ENCODE measurements around the gene APP.
"Not testable (repeated sequence)": the region's sequence is repeated elsewhere in the genome, so short reads cannot be mapped to it uniquely, and the experiment has no call there.

The APP gene

DNA sequence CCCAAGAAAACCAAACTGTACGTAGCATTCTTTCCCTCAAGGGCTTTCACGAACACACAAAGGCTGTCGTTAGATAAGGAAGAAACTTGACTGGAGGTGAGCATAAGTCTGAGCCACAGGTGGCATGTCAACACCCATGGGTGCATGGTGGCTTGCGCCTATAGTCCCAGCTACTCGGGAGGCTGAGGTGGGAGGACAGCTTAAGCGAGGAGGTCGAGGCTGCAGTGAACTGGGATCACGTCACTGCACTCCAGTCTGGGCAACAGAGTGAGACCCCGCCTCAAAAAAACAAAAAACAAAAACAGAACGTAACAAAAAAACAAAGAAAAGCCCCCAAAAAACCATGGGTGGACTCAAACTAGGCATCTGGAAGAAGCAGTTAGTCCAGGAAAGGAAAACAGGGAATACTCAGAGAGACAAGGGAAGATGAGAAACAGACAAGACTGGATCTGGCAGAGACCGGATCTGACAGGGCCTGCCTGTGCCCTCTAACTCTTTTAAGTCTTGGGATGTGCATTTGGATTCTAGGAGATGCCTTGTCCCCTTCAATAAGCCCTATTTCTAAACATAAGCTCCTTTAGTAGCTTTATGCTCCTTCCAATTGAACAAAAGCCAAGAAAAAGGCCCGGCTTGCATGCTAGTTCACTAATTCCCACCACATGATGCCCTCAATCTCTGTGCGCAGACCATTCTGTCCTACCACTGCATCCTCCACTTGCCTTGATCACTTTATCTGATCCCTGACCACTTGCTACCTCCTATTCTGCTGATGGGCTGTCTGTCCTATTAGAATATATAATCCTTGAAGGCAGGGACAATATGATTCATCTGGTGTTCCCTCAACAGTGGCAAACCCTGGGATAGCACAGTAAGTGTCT lies 73.8 kb downstream of the APP start:
- DNase-seq: no peak

DNA sequence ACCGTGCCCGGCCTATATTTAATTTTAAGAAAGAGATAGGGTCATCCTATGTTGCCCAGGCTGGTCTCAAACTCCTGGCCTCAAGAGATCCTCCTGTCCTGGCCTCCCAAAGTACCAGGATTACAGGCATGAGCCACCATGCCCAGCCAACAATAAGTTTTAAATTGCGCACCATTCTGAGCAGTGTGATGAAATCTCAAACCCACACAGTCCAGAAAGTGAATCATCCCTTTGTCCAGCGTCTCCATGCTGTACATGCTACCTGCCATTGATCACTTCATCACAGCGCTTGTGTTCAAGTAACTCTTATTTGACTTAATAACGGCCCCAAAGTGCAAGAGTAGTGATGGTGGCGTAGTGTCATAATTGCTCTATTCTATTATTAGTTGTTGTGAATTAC lies 75.4 kb downstream of the APP start:
- no peak for DNase-seq

DNA sequence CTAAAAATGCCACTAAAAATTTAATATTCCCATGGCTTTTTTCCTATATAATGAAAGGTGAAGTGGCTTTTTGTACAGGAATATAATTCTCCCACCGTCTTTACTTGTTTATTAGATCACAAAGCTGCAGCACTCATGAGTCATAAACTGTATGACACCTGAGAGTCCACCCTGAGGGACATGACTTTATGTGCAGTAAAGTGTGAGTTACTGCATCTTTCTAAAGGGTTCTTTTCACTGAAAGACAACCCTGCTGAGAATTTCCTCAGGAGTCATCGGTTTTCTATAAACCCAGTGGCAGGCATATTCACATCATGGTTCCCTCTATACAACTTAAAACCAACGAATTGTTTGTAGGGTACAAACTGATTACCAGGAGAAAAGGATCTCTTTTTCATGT lies 77.4 kb downstream of the APP start:
- DNase-seq: no peak

DNA sequence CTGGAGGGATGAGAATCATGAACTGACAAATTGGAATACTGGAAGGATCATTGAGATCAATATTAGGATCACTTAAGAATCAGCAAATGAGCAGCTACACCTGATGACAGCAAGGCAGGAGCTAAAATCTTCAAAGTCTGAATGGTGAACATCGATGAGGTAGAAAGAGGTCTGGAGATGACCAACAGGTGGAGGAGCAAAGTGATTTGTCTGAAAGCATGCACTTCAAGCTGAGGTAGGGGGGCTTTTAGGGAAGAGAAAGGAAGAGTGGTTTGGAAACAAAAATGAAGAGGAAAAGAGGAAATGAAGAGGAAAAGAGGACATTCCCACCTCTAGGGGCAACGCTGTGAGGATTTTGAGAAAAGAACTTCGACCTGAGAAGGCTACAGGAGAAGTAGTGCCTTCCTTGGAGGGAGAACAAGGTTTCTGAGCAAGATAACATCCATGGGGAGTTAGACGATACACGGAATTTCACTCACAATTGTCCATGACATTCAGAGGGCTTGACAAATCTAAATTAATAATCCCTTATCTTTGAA lies 79.0 kb downstream of the APP start:
- DNase-seq: no peak

DNA sequence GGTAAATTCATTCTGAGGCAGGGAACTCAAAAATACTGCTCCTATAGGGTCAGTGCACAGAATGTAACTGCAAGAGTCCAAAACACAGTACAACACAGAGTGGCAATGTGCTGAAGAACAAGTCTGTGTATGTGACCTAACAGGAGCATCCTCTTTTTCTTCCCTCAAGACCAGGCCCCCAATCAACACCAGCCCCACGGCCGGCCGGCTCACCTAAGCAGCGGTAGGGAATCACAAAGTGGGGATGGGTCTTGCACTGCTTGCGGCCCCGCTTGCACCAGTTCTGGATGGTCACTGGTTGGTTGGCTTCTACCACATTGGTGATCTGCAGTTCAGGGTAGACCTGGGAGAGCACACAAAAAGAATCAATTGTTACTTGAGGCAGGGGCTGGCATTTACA lies 80.8 kb downstream of the APP start:
- no peak for DNase-seq

DNA sequence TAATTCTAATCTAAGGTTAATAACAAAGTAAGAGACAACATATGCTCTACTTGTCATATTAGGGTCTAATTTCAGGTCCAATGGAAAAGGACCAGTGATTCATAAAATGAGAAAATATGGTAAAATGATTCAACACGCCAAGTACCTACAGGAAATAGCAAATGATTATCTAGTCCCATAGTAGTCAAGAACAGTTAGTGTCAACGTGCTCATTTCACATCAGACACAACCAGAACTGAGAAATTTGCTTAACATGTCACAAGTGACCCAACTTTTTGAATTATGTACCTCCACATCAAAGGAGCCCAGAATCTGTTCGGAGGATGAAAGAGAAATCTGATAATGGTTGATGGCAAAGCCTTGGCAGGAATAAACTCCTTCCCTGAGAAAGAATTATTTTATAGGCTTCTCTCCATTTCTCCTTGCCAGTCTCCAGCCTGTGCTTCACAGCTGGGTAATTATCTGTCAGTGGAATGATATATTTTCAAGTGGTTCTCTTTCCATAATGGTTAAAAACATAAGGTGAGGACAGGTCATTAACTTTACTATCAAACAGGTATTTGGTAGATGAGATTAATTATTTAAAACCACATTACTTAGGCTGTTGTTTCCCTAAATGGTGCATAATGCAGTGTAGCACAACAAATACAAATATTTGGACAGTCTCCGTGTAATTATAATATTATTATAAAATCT lies 83.2 kb downstream of the APP start:
- no peak for DNase-seq

DNA sequence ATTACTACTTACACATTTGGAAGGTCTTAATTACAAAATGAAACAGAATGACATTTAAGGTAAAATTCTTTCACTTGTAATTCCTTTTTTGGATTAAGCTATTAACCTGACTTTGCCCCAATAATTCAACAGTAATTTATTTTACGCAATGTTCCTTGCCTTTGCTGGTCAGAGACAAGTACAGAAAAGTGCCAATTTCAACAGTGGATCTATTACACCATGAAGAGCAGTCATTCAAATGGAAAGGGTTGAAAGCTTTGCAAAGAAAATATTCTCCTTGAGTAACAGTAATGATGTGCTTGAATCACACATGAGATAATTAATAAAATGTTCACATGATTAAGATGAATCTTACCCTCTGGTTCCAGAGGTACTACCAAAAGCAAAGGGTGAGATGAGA lies 84.7 kb downstream of the APP start:
- DNase-seq: no peak

DNA sequence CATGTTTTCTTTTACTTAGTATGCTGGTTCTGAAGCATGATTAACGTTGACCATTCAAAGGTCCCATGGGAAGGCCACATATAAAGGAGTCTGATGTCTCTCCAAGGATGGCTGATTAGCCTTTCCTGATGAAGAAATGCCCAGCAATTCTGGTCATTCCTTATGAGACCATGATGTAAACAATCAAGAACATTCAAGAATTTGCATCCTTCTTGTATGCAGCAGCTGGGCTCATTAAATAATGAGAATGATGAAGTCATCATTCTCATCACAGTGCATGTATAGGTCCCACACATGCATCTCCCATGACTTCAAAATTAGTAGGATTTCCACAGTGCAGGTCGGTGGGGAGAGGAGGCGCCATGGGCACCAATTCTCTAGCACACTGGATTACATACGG lies 85.4 kb downstream of the APP start:
- DNase-seq: no peak

DNA sequence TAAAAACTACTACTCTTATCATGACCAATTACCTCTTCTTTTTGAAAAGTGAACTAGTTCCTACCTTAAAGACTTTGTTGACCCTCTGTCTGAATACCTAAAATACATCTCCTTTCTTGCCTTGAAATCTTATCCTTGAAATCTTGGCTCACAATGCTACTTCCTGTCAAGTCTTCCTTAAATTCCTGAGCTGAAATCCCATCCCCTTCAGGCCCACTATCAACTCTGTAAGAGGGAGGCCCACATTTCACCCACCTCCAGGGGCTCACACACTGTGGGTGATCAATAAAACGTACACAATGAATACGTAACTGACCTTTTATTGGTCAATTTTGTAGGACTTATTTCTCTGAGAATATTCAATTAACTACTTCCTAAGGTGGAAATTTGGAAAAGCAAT lies 88.0 kb downstream of the APP start:
- no peak for DNase-seq

DNA sequence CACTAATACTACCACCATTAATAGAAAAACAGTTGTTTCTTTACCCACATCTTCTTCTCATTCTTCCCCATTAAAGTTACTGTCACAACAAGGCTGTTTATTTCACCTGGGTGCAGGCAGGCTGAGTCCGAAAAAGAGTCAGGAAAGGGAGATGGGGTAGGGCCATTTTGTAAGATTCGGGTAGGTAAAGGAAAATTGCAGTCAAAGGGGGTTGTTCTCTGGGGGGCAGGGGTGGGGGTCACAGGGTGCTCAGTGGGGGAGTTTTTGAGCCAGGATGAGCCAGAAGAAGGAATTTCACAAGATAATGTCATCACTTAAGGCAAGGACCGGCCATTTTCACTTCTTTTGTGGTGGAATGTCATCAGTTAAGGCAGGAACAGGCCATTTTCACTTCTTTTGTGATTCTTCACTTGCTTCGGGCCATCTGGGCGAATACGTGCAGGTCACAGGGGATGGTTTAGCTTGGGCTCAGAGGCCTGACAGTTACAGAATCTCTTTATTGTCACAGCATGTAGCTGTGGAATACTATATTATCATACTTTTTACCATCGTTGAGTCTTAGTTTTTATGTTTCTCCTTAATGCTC lies 89.3 kb downstream of the APP start:
- DNase-seq: not testable (repeated sequence)

DNA sequence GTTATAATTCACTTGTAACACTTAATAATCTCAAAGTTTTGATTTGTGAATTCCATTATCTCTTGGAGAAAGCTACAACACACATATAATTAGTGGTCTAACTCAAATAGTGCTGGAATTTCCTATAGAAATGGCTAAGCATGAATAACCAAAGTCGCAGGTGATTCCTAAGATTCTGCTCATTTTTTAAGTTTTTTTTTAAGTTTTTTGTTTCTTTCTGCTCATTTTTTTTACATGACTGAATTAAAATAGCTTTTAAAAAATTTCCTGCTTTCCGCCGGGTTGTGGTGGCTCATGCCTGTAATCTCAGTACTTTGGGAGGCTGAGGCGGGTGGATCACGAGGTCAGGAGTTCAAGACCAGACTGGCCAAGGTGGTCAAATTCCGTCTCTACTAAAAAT lies 90.4 kb downstream of the APP start:
- DNase-seq: no peak

DNA sequence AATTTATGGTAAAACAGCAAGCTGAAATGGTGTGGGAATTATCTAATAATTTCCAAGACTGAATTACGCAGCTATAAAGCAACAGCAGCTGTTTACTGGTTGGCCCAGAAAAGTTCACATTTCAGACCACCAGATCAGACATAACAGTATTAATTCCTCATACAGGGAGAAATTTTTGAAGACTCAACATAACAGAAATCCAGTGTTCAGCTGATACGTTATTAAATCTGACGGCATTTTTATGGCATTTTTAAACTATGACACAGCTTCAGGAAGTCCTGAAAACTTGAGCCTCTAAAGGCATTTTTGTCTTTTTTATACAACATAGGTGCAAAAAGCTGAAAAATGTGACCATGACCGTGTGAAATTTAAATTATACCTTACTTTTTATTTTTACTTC lies 91.2 kb downstream of the APP start:
- no peak for DNase-seq

DNA sequence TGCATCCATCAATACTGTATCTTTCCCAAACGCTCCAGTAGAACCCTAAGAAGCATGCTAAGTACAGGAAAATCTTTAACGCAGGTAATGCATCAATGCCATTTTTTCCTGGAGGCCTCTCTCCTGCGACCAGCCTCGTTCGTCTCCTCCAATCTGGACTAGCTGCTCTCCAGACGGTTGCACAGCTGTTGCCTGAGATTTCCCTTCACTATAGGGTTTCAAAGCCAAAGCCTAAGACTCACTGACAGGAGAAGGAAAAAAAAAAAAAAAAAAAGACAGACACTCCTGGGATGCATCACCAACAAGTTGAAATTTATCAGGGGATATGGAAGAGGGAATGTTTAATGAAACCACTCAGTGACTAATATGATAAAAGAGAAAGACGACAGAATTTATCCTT lies 93.0 kb downstream of the APP start:
- no peak for DNase-seq

DNA sequence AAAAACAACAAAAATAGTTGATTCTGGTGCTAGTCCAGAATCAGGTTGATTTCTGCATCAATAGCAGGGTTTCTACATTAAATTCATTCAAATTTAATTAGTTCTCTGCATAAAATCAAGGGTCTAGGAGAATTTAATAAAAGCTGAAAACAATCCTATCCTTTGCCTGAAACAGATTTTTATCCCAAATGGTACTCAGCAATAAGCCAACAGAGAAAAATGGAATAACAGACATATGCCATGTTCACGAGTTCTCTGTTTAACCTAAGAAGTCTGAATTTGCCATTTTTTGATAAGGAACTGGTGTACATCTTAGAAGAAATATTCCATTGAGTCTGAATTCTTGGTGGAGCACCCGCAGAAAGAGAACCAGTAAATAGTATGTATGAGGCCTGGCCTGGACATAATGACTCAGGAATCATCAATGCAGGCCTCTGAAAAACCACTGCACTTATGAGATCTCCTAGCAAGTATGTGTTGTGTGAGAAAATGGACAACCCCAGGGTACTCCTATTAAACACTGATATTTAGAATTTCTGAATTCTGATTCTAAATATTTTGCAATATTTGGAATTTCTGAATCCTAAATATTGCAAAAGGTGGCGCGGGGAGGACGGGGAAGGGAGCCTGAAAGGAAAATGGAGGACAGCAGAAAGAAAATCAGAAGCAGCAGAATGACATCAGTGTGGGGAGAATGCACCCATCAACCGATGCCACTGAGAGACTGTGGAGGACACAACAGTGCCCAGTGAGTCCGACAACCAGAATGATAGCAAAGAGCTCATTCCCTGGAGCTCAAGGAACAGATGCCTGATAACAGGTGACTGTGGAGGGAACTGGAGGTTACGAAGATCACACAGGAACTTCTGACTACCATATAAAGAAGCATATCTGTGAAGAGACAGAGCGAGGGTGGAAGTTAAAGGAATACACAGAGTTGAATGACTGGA lies 97.6 kb downstream of the APP start:
- no peak for DNase-seq

DNA sequence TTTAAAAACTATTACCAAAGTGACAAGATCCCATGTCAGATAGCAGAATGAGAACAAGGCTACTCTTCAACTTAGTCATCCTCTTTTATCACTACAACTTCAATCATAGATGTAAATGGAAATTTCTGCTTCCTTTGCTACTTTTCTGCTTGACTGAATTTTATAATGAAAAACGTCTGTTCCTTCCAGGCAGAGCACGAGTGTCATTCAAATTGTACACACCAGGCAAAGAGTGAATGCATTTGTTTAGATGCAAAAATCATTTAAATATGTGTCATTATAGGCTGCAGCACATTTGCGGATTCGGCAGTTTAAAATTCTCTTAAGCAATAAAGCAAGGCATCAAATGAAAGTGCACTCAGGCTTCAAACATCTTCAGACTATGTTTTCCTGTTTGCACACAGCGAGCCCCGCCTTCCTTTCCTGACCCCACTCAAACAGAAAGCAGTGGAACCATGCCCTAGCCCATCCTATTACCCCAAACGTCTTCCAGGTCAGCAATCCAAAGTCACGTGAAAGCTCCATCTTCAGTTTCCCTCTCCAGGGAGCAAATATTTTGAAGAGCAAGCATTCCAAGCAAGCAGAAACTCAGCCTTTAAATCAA lies 99.6 kb downstream of the APP start:
- no peak for DNase-seq

DNA sequence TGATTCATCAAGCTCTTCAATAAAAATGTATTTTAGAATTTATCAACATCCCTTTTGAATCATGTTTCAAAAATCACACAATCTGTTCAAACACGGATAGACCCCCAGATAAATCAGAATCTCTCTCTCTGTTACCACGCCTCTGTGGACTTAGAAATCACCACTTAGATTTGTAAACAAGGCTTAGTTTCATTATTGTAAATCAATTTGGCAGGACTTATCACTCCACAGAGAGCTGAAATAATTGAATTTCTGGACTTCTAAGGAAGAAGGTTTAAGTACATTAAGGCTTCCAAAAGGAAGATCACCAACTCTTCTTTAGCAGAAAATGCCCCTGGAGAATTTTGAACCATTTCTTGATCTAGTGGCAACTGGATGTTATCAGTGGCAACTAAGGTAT lies 100.4 kb downstream of the APP start:
- DNase-seq: no peak

DNA sequence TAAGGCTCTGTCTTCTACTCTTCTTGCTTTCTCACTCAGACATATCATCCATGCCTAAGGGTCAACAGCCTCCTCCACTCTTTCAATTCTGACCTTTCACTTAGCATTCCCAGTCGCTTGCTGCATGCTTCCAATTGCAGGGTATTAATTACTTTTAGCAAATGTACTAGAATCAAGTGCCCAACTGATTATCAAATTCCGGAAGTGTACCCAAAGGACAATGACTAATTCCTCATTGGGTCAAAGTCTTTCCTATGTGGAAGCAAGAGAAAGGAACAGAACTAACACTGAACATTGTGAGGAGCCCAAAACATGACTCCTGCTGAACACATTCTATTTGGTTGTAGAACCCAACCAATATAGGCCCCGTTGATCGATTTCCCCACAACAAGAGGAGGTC lies 101.8 kb downstream of the APP start:
- no peak for DNase-seq

DNA sequence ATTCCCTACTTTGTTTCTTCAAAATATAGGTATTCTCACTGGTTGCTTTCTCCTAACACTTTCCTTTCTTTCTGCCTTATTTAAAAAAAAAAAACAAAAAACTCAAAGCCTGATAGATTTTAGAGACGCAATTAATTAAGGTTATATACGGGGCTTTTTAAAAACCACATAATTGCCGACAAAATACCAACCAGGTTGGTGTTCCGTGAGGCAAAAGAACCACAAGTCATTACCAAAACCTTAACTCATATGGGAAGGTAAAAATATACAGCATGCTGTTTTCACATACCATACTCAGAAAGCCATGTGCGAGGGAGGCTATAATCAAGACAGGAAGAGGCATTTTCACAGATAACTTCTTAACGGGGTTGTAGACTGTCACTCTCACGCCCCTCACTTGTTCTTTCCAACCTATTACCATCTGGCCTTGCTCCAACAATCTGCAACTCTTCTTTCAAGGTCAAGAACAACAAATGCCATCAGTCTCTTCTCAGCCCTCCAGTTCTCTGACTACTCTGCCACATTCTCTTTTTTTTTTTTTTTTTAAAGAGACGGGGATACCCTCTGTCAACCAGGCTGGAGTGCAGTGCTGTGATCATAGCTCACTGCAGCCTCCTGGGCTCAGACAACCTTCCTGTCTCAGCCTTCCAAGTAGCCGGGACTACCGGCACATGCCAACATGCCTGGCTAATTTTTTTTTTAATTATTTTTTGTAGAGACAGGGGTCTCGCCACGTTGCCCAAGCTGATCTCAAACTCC lies 102.6 kb downstream of the APP start:
- DNase-seq: no peak

DNA sequence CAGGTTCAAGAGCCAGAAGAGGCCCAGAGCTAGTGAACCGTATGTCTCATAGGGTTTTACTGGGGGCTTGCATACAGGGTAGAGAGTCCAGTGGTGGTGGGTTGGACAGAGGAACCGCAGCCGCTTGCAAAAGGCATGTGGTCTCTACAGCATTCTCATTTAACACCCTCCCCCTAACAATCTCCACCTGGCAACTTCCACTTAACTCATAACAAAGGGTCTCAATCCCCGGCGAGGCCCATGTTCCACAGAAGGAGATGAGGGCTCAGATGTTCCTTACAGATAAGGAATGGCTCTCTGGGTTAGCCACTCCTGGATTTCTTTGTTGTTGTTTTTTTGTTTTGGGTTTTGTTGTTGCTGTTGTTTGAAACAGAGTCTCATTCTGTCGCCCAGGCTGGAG lies 106.1 kb downstream of the APP start:
- no peak for DNase-seq

DNA sequence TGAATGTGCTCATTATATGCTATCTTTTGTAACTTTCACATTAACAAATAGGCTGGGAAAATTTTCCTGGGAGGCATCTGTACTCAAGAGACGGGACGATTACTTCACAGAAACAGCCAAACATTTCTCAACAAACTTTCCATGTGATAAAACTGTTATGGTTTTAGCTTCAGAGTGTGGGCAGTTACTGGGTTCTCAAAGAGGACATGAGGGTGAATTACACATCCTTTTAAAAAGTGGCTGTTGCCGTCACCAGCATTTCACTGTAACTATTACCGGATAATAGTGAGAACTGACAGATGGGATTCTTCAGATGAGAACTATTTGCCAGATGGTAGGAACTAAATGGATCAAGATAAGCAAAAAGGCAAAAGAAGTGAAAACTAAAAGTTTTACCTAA lies 109.1 kb downstream of the APP start:
- DNase-seq: no peak

DNA sequence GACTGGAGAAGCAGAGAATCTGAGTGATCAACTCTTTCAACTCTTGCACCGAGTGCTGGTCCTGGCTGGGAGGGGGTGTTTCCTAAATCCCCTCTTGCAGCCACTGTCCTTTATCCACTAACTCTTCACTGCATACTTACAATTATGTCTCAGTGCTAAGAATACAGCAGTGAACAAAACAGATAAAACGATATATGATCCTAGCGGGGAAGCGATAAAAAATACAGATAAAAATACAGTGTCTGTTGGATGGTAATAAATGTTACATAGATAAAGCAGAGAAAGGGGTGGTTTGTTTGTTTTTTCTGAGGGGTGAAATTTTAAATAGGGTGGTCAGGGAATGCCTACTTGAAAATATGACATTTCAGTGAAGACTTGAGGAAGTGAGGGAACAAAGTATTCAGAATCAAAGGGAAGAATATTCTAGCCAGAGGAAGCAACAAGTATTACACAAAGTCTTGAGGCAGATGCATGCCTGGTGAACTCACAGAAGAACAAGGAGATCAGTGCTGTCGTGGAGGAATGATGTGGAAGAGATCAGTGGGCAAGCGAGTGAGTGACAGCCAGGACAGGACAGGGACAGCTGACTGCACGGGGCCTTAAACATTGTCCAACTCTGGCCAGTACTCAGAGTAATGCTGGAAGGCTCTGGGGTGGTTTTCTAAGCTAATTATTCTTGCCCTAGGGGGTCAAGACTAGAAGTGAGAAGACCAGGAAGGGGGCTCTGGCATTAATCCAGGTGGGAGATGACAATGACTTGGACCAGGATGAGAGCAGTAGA lies 110.0 kb downstream of the APP start:
- DNase-seq: no peak
